K562 (cell line): ENCODE data around the gene NAT9. TPM values are rescaled to one million over a fixed set of nuclear protein-coding genes. Genes with fewer than 3 reads are reported as not detected.
A peak's percentile ranks its signal among the peaks of the same experiment; 100 is the strongest.

Experiments used
- ATAC-seq: fragments of 200-7000 bp; cut with Tn5 transposase; 3 replicates; pipeline ENCODE4 v1.9.1; 2020; ENCODE audit warnings: moderate library complexity
- BruUV-seq: library from RNA; stranded (reverse); fragments of 400-500 nt; replicated peaks from 2 replicates; lab custom pipeline; 2021; lab: Mats Ljungman, UMichigan
- CTCF ChIA-PET: fragments of 300-600 bp; formaldehyde crosslinking; extraction: SDS; loops from one replicate; lab custom pipeline; 2021; ENCODE audit warnings: low intra/inter-chr PET ratio; lab: Yijun Ruan, JAX
- POLR2A ChIA-PET: fragments of 300-600, 350-650 bp; sonication (Branson Sonifier 250); formaldehyde crosslinking; extraction: SDS; loops from one replicate; lab custom pipeline; 2021; ENCODE audit warnings: antibody characterized with exemption, inconsistent platforms; lab: Yijun Ruan, JAX
- DNase-seq, 4 experiments: peaks; one replicate each; pipeline versions ENCODE4 v3.0.0 to v3.0.0-alpha.2; 2011 to 2018; ENCODE audit warnings: low spot score in 3 of 4, mixed read lengths in 3 of 4; ENCODE audit errors: extremely low read depth in 1 of 4
- FAIRE-seq: peaks from 2 replicates; lab custom pipeline; 2011; peaks lifted over from hg19 to GRCh38; lab: Jason Lieb, UNC
- H2AFZ ChIP-seq: 2 replicates; pipeline ENCODE4 v1.6.0; 2011; ENCODE audit warnings: low read depth, low read length, control low read depth, inconsistent platforms
- H3K27ac ChIP-seq: fragments of 200-600 bp; 3 replicates; pipeline ENCODE4 v1.8.0; 2011; ENCODE audit warnings: low read depth, mild to moderate bottlenecking, control low read depth, inconsistent platforms, low read length, moderate library complexity, mixed read lengths; ENCODE audit errors: extremely low read depth
- H3K27me3 ChIP-seq, 2 experiments: fragments of 300-600 bp in 1 of 2; 2 replicates in 1 of 2; 3 replicates in 1 of 2; pipeline versions ENCODE4 v1.6.0 to v1.8.0; 2011; ENCODE audit warnings: inconsistent platforms in 2 of 2, low read length in 2 of 2, mild to moderate bottlenecking in 1 of 2, mixed read lengths in 1 of 2, moderate library complexity in 1 of 2; ENCODE audit not compliant: control insufficient read depth in 2 of 2, insufficient read depth in 2 of 2
- H3K36me3 ChIP-seq: fragments of 300-600 bp; 3 replicates; pipeline ENCODE4 v1.8.0; 2011; ENCODE audit warnings: mild to moderate bottlenecking, low read length, inconsistent platforms; ENCODE audit not compliant: control insufficient read depth, insufficient read depth
- H3K4me1 ChIP-seq, 2 experiments: fragments of 200-600 bp in 1 of 2; replicated peaks in 1 of 2; 2 replicates in 1 of 2; 3 replicates in 1 of 2; pipeline versions ENCODE4 v1.5.1 to v1.8.0; 2011; ENCODE audit warnings: inconsistent platforms in 2 of 2, low read length in 2 of 2, mild to moderate bottlenecking in 1 of 2, mixed read lengths in 1 of 2, moderate library complexity in 1 of 2; ENCODE audit not compliant: control insufficient read depth in 2 of 2, insufficient read depth in 2 of 2
- H3K4me2 ChIP-seq: 2 replicates; pipeline ENCODE4 v1.6.1; 2011; ENCODE audit warnings: low read length, control low read depth, inconsistent platforms, mixed read lengths; ENCODE audit not compliant: insufficient read depth
- H3K4me3 ChIP-seq: fragments of 200-600 bp; sonication (generic), shearing (Covaris generic); 2 replicates; pipeline ENCODE4 v1.5.1; 2016; ENCODE audit warnings: control low read depth, inconsistent platforms
- H3K79me2 ChIP-seq: fragments of 200-600 bp; 3 replicates; pipeline ENCODE4 v1.8.0; 2011; ENCODE audit warnings: low read length, inconsistent platforms; ENCODE audit not compliant: control insufficient read depth, insufficient read depth
- H3K9ac ChIP-seq, 2 experiments: 2 replicates each; pipeline versions ENCODE4 v1.6.0 to v1.6.1; 2011; ENCODE audit warnings: low read depth in 2 of 2, low read length in 2 of 2, control low read depth in 1 of 2, inconsistent platforms in 1 of 2, mild to moderate bottlenecking in 1 of 2, mixed read lengths in 1 of 2; ENCODE audit not compliant: insufficient read depth in 1 of 2
- H3K9me1 ChIP-seq: one replicate; pipeline ENCODE4 v1.6.0; 2011; ENCODE audit warnings: inconsistent platforms, mild to moderate bottlenecking, low read length, moderate library complexity; ENCODE audit not compliant: control insufficient read depth, insufficient read depth
- H3K9me3 ChIP-seq: replicated peaks from 2 replicates; pipeline ENCODE4 v1.5.1; 2011; ENCODE audit warnings: low read depth, low read length, inconsistent platforms; ENCODE audit not compliant: control insufficient read depth, insufficient read depth
- H4K20me1 ChIP-seq: replicated peaks from 2 replicates; pipeline ENCODE4 v1.6.1; 2011; ENCODE audit warnings: low read length, inconsistent platforms, mixed read lengths; ENCODE audit not compliant: control insufficient read depth, insufficient read depth
- NCOA6 ChIP-seq: fragments of 450-650 bp; IDR thresholded peaks from 2 replicates; pipeline ENCODE4 v1.6.1; 2017; ENCODE audit warnings: mild to moderate bottlenecking
- POLR2A ChIP-seq: fragments of 450-650 bp; conservative IDR thresholded peaks from 2 replicates; pipeline ENCODE4 v1.6.1; 2016
- RBFOX2 ChIP-seq: fragments of 200-400 bp; formaldehyde crosslinking; IDR thresholded peaks from 2 replicates; pipeline ENCODE4 v1.6.1; 2017; ENCODE audit warnings: low read depth, mild to moderate bottlenecking, low read length, moderate library complexity
- SAFB ChIP-seq: fragments of 200-400 bp; formaldehyde crosslinking; IDR thresholded peaks from 2 replicates; pipeline ENCODE4 v1.6.1; 2017; ENCODE audit warnings: low read depth, low read length, borderline replicate concordance
- SIRT6 ChIP-seq: IDR thresholded peaks from one replicate; pipeline ENCODE4 v1.6.1; 2012; ENCODE audit warnings: low read depth, mild to moderate bottlenecking, control low read depth, inconsistent platforms, low read length, moderate library complexity
- SUPT5H ChIP-seq: fragments of 450-650 bp; IDR thresholded peaks from 2 replicates; pipeline ENCODE4 v1.6.1; 2016
- ZNF75A ChIP-seq: fragments of 450-650 bp; formaldehyde crosslinking; IDR thresholded peaks from 2 replicates; pipeline ENCODE4 v1.4.0; 2020; ENCODE audit warnings: mild to moderate bottlenecking
- WGBS: fragments of 100-300 bp; shearing (Covaris generic); methylation state at CpG from one replicate; pipeline ENCODE4 v1.1.6; 2016; ENCODE audit warnings: low coverage, mixed read lengths; ENCODE audit not compliant: insufficient coverage; ENCODE audit errors: missing lambda C conversion rate; 5-methylcytosine and 5-hydroxymethylcytosine counted together
- in situ Hi-C: fragments of 300-500 bp; cut with MboI; formaldehyde crosslinking; loops from 4 replicates; pipeline ENCODE4 v1.15.0; 2018; ENCODE audit warnings: inconsistent platforms, mixed read lengths
- intact Hi-C: fragments of 100-400 bp; cut with micrococcal nuclease; formaldehyde crosslinking; loops from 2 replicates; pipeline ENCODE4 v1.14.2; 2022
- polyA plus RNA-seq, 8 experiments: library from polyadenylated mRNA; depleted of rRNA in 4 of 8; stranded (reverse) in 5 of 8; unstranded in 3 of 8; fragments of >200 nt; fragmentation: Nextera tagmentation in 2 of 8; fragmentation: Illumina TruSeq in 1 of 8; extraction: Ambion mirVana in 2 of 8; extraction: Trizol in 1 of 8; gene quantifications; 2 replicates each; pipeline versions ENCODE4 v1.2.1 to v1.2.3, GENCODE V29; 2011 to 2014; ENCODE audit warnings: inconsistent platforms in 1 of 8, missing spikeins in 1 of 8
- total RNA-seq, 7 experiments: library from RNA; depleted of rRNA in 6 of 7; stranded (reverse); fragments of >200 nt in 6 of 7; fragmentation: Illumina TruSeq in 2 of 7; extraction: Trizol in 2 of 7; gene quantifications; 2 replicates each; pipeline versions ENCODE4 v1.2.1 to v1.2.3, GENCODE V29; 2011 to 2021; ENCODE audit warnings: low replicate concordance in 1 of 7
- TF ChIP-seq, protein P1 (sequence below): fragments of 450-650 bp; conservative IDR thresholded peaks from 2 replicates; pipeline ENCODE4 v1.6.1; 2016; ENCODE audit warnings: missing genetic modification characterization, low read depth, mild to moderate bottlenecking, missing compliant biosample characterization, moderate library complexity

NAT9 gene
- total and polyA plus RNA-seq, 9 of the 15 experiments (the other 6 are each of a cell fraction or from before 2014, with no cell fraction given) = 4.2 to 63.6 (median 40.8) TPM

- 64% methylated on average over 6 of the region's 6 CpGs for WGBS
- no peak for FAIRE-seq
- peaks cover 77% of the 10 kb centered on the region for H3K36me3 ChIP-seq
These were observed 6.8 kb downstream of the NAT9 start for GRCh38 chr17:74769266-74769855.

GRCh38 chr17:74768763-74769114 lies 7.4 kb downstream of the NAT9 start:
- no peak for ATAC-seq
- Histone ChIP-seq H3K9me1 (no peaks in the 10 kb centered on the region), H3K4me1 (peaks cover 0 to 18% of the 10 kb centered on the region in 2 experiments; a peak in 3 of 5 replicates), H3K27me3 (no peaks in the 10 kb centered on the region), H3K36me3 (peaks cover 75% of the 10 kb centered on the region), H3K4me3 (no peak overlapping the region), H4K20me1 (peaks cover 17% of the 10 kb centered on the region), H3K27ac (no peak overlapping the region), H3K9ac (no peak overlapping the region), H2AFZ (no peak overlapping the region), H3K79me2 (no peaks in the 10 kb centered on the region), H3K9me3 (no peaks in the 10 kb centered on the region), H3K4me2 (no peak overlapping the region)
- TF ChIP-seq POLR2A = peak; percentile 26; the same call in 1 of the 2 replicates
- TF ChIP-seq SAFB = no peak
- TF ChIP-seq ZNF75A (CRISPR knock-in tag) = no peak
- TF ChIP-seq SIRT6 = peak; percentile 58
- TF ChIP-seq, protein P1, sequence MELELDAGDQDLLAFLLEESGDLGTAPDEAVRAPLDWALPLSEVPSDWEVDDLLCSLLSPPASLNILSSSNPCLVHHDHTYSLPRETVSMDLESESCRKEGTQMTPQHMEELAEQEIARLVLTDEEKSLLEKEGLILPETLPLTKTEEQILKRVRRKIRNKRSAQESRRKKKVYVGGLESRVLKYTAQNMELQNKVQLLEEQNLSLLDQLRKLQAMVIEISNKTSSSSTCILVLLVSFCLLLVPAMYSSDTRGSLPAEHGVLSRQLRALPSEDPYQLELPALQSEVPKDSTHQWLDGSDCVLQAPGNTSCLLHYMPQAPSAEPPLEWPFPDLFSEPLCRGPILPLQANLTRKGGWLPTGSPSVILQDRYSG (tag) = no peak
- peak; percentile 18; the same call in 1 of the 2 replicates for TF ChIP-seq SUPT5H
- intact Hi-C loops = no loop called here
- in situ Hi-C loops = no loop called here
- 90% methylated on average over 7 of the region's 7 CpGs for WGBS
- POLR2A ChIA-PET = interaction anchor here (0.7 to 0.9 kb wide), 2 partner anchors 8 to 20 kb away, joined by 3 read pairs; no protein-coding TSS in a partner anchor
- DNase-seq = no peak
- CTCF ChIA-PET = interaction anchor here (0.6 to 3.6 kb wide), 2 partner anchors 23 to 132 kb away, joined by 3 to 41 read pairs; no protein-coding TSS in a partner anchor
- TSS peak; percentile 70 for BruUV-seq
- FAIRE-seq = no peak

More at GRCh38 chr17:74769266-74769855, 6.8 kb downstream of the NAT9 start:
- H3K4me1 ChIP-seq = peaks cover 0 to 12% of the 10 kb centered on the region in 2 experiments; a peak in 2 of 5 replicates
- peaks cover 17% of the 10 kb centered on the region for H4K20me1 ChIP-seq
- in situ Hi-C loops = no loop called here
- H3K9me3 ChIP-seq = no peaks in the 10 kb centered on the region
- BruUV-seq = no TSS peak
- H3K27ac ChIP-seq = no peak overlapping the region
- intact Hi-C loops = no loop called here
- peaks cover 5% of the 10 kb centered on the region; the same call in 2 of the 3 replicates for H3K79me2 ChIP-seq
- DNase-seq (no peak), ATAC-seq (no peak)
- H3K9me1 ChIP-seq = no peaks in the 10 kb centered on the region
- ChIA-PET CTCF (interaction anchor here (3.6 kb wide), 1 partner anchor 24 kb away, joined by 41 read pairs; no protein-coding TSS in a partner anchor), POLR2A (interaction anchor here (0.6 to 2.5 kb wide), 7 partner anchors 8 to 200 kb away, joined by 3 to 9 read pairs (median 3); no protein-coding TSS in a partner anchor)
- TF ChIP-seq NCOA6 (no peak), RBFOX2 (0 out of 2 replicates have a peak, but pooled peaks have one; percentile 9)
- no peak overlapping the region for H3K4me2 ChIP-seq
- H3K9ac ChIP-seq = no peak overlapping the region
- H3K4me3 ChIP-seq = no peak overlapping the region
- no peaks in the 10 kb centered on the region for H3K27me3 ChIP-seq
- H2AFZ ChIP-seq = no peak overlapping the region
